Endothelial cell of umbilical vein (primary cell): ENCODE results near the gene ACR.

Source experiments
- EZH2 ChIP-seq: IDR thresholded peaks from 2 replicates; pipeline ENCODE4 v1.6.1; 2012; ENCODE audit warnings: borderline replicate concordance, low read depth, mild to moderate bottlenecking, moderate library complexity, low read length, inconsistent platforms; ENCODE audit not compliant: severe bottlenecking
- GATA2 ChIP-seq: IDR thresholded peaks from 2 replicates; pipeline ENCODE4 v1.7.0; 2011; ENCODE audit warnings: low read depth, mild to moderate bottlenecking, moderate library complexity, mixed read lengths, low read length; ENCODE audit not compliant: insufficient read length, insufficient read depth
- JUN ChIP-seq: IDR thresholded peaks from 2 replicates; pipeline ENCODE4 v1.6.1; 2011; ENCODE audit warnings: borderline replicate concordance, low read depth; ENCODE audit not compliant: insufficient read length, insufficient read depth
- MAX ChIP-seq: IDR thresholded peaks from 2 replicates; pipeline ENCODE4 v1.6.1; 2011; ENCODE audit not compliant: insufficient read depth, insufficient read length
- MYC ChIP-seq: IDR thresholded peaks from one replicate; pipeline ENCODE4 v1.6.1; 2011; ENCODE audit warnings: mild to moderate bottlenecking, low read depth, low read length
- POLR2A ChIP-seq: IDR thresholded peaks from 2 replicates; pipeline ENCODE4 v1.6.1; 2012; ENCODE audit warnings: low read depth, mild to moderate bottlenecking, control low read depth, low read length
- POLR2AphosphoS5 ChIP-seq: IDR thresholded peaks from 2 replicates; pipeline ENCODE4 v1.6.1; 2012; ENCODE audit warnings: low read depth, mild to moderate bottlenecking, control low read depth, low read length, moderate library complexity; ENCODE audit not compliant: insufficient read depth
- TF ChIP-seq, protein P1 (sequence below), 2 donors: IDR thresholded peaks; 1 replicate in 1 of 2; 2 replicates in 1 of 2; pipeline ENCODE4 v1.5.1; 2011; ENCODE audit warnings: low read length in 2 of 2, mild to moderate bottlenecking in 2 of 2, moderate library complexity in 2 of 2, control low read depth in 1 of 2, inconsistent platforms in 1 of 2, low read depth in 1 of 2; ENCODE audit not compliant: insufficient read depth in 1 of 2; ENCODE audit errors: extremely low read depth in 1 of 2

GRCh38 chr22:50698546-50698945 is 39.5 kb upstream of the ACR start:
- TF ChIP-seq, protein P1, sequence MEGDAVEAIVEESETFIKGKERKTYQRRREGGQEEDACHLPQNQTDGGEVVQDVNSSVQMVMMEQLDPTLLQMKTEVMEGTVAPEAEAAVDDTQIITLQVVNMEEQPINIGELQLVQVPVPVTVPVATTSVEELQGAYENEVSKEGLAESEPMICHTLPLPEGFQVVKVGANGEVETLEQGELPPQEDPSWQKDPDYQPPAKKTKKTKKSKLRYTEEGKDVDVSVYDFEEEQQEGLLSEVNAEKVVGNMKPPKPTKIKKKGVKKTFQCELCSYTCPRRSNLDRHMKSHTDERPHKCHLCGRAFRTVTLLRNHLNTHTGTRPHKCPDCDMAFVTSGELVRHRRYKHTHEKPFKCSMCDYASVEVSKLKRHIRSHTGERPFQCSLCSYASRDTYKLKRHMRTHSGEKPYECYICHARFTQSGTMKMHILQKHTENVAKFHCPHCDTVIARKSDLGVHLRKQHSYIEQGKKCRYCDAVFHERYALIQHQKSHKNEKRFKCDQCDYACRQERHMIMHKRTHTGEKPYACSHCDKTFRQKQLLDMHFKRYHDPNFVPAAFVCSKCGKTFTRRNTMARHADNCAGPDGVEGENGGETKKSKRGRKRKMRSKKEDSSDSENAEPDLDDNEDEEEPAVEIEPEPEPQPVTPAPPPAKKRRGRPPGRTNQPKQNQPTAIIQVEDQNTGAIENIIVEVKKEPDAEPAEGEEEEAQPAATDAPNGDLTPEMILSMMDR (IDR thresholded peaks at IDR 0.05; ENCODE audit: extremely low read depth in 1 of 2, insufficient read depth in 1 of 2, low read depth in 1 of 2, low read length in 2 of 2), result no peak
- no peak for TF ChIP-seq EZH2
- no peak for TF ChIP-seq GATA2
- no peak for TF ChIP-seq JUN
- no peak for TF ChIP-seq POLR2A
- no peak for TF ChIP-seq MAX
- TF ChIP-seq POLR2AphosphoS5, result no peak
- TF ChIP-seq MYC, result no peak
